Gastroesophageal sphincter (tissue), 3 donors: ENCODE measurements around the gene PTPRJ.

ENCODE experiments used
- CTCF ChIP-seq, 4 experiments: fragments of 200-600 bp in 2 of 4; fragments of 450-650 bp in 2 of 4; sonication (generic) in 1 of 4; IDR thresholded peaks; one replicate each; pipeline ENCODE4 v1.5.1; 2017 to 2019; ENCODE audit warnings: antibody characterized with exemption in 4 of 4, mild to moderate bottlenecking in 2 of 4, moderate library complexity in 2 of 4
- EP300 ChIP-seq: sonication (generic); formaldehyde crosslinking; IDR thresholded peaks from one replicate; pipeline ENCODE4 v1.6.1; 2017; ENCODE audit warnings: antibody characterized with exemption, mild to moderate bottlenecking
- POLR2A ChIP-seq, 2 donors: fragments of 450-650 bp; IDR thresholded peaks; one replicate each; pipeline ENCODE4 v1.6.1; 2017; ENCODE audit warnings: antibody characterized with exemption in 2 of 2, mild to moderate bottlenecking in 2 of 2, moderate library complexity in 1 of 2
- POLR2AphosphoS5 ChIP-seq: sonication (generic); formaldehyde crosslinking; IDR thresholded peaks from one replicate; pipeline ENCODE4 v1.6.1; 2017; ENCODE audit warnings: antibody characterized with exemption

GRCh38 chr11:48005831-48006270 lies 25.5 kb downstream of the PTPRJ start:
- TF ChIP-seq POLR2A (IDR thresholded peaks at IDR 0.05) (no peak), CTCF (IDR thresholded peaks at IDR 0.05) (no peak), POLR2AphosphoS5 (no peak), EP300 (no peak)
